Endodermal cell (in vitro differentiated cells): ENCODE measurements around the gene MED13L. TPM values are rescaled to one million over a fixed set of nuclear protein-coding genes. Genes with fewer than 3 reads are reported as not detected.
A peak's percentile ranks its signal among the peaks of the same experiment; 100 is the strongest.

Experiments used
- DNase-seq: peaks from one replicate; pipeline ENCODE4 v3.0.0-alpha.2; 2017
- H3K27ac ChIP-seq: 2 replicates; pipeline ENCODE4 v1.5.1; 2013; ENCODE audit warnings: mild to moderate bottlenecking, low read depth, low read length, moderate library complexity
- H3K27me3 ChIP-seq: 2 replicates; pipeline ENCODE4 v1.6.1; 2013; ENCODE audit warnings: mild to moderate bottlenecking, low read length, moderate library complexity; ENCODE audit not compliant: insufficient read depth, control insufficient read depth, poor library complexity, severe bottlenecking
- H3K36me3 ChIP-seq: 2 replicates; pipeline ENCODE4 v1.7.0; 2013; ENCODE audit warnings: mild to moderate bottlenecking, low read length, moderate library complexity; ENCODE audit not compliant: control insufficient read depth, insufficient read depth
- H3K4me1 ChIP-seq: one replicate; pipeline ENCODE4 v1.7.0; 2013; ENCODE audit warnings: low read length; ENCODE audit not compliant: control insufficient read depth, insufficient read depth
- H3K4me3 ChIP-seq: 2 replicates; pipeline ENCODE4 v1.5.1; 2013; ENCODE audit warnings: mild to moderate bottlenecking, low read length, moderate library complexity
- H3K9ac ChIP-seq: 2 replicates; pipeline ENCODE4 v1.6.1; 2013; ENCODE audit warnings: mild to moderate bottlenecking, low read length, moderate library complexity; ENCODE audit not compliant: poor library complexity, severe bottlenecking; ENCODE audit errors: extremely low read depth
- H3K9me3 ChIP-seq: 2 replicates; pipeline ENCODE4 v1.6.1; 2013; ENCODE audit warnings: mild to moderate bottlenecking, low read length, moderate library complexity; ENCODE audit not compliant: control insufficient read depth
- H3K27ac Mint-ChIP-seq: 2 replicates; pipeline ENCODE4 v1.8.0; 2020; ENCODE audit warnings: mixed read lengths
- H3K27me3 Mint-ChIP-seq: 2 replicates; pipeline ENCODE4 v1.8.0; 2021; ENCODE audit warnings: mild to moderate bottlenecking, mixed read lengths; ENCODE audit not compliant: insufficient read depth
- H3K36me3 Mint-ChIP-seq: 2 replicates; pipeline ENCODE4 v1.8.0; 2020; ENCODE audit warnings: low read depth, mixed read lengths
- H3K4me1 Mint-ChIP-seq: 2 replicates; pipeline ENCODE4 v1.8.0; 2020; ENCODE audit warnings: mixed read lengths
- H3K4me3 Mint-ChIP-seq: 2 replicates; pipeline ENCODE4 v1.8.0; 2020; ENCODE audit warnings: mild to moderate bottlenecking, moderate library complexity, mixed read lengths
- H3K9me3 Mint-ChIP-seq: 2 replicates; pipeline ENCODE4 v1.8.0; 2020; ENCODE audit warnings: mild to moderate bottlenecking, mixed read lengths
- CTCF ChIP-seq: fragments of 200-600 bp; sonication (generic); conservative IDR thresholded peaks from 2 replicates; pipeline ENCODE4 v1.5.0; 2021; ENCODE audit warnings: antibody characterized with exemption, mild to moderate bottlenecking
- WGBS, 2 experiments: methylation state at CpG; one replicate each; pipeline versions ENCODE4 v1.1.5 to v1.1.7; 2013; ENCODE audit warnings: missing lambda C conversion rate in 2 of 2, mixed read lengths in 1 of 2; ENCODE audit not compliant: insufficient coverage in 1 of 2, insufficient read length in 1 of 2; 5-methylcytosine and 5-hydroxymethylcytosine counted together
- total RNA-seq, 2 donors: library from RNA; stranded (reverse); fragmentation: NEBNext Ultra II Directional in 1 of 2; extraction: Animal tissue kit (Norgen Biotek cat#: 25700) in 1 of 2; gene quantifications; 2 replicates in 1 of 2; 3 replicates in 1 of 2; pipeline ENCODE4 v1.2.1, GENCODE V29; 2021

The MED13L gene
- total RNA-seq, 2 donors from 2014 or later: 101 to 111 TPM

GRCh38 chr12:116012757-116013156, 264.7 kb downstream of the MED13L start:
- Histone ChIP-seq H3K9ac (no peak overlapping the region), H3K4me3 (no peak overlapping the region), H3K9me3 (no peaks in the 10 kb centered on the region), H3K27me3 (no peaks in the 10 kb centered on the region), H3K27ac (no peak overlapping the region), H3K36me3 (peaks cover 88% of the 10 kb centered on the region), H3K4me1 (no peaks in the 10 kb centered on the region)
- Mint-ChIP-seq H3K4me1 (peaks cover 4% of the 10 kb centered on the region), H3K36me3 (peaks cover 49% of the 10 kb centered on the region), H3K9me3 (no peaks in the 10 kb centered on the region), H3K27ac (no peak overlapping the region), H3K4me3 (no peak overlapping the region), H3K27me3 (no peaks in the 10 kb centered on the region)
- 93 to 100% methylated on average over 1 to 3 of the region's 3 CpGs for WGBS, 2 experiments
- TF ChIP-seq CTCF: no peak
- DNase-seq: no peak

- no peak overlapping the region for H3K4me3 ChIP-seq
- H3K9me3 ChIP-seq: no peaks in the 10 kb centered on the region
- no peaks in the 10 kb centered on the region for H3K27me3 ChIP-seq
- H3K27me3 Mint-ChIP-seq: no peaks in the 10 kb centered on the region
- no peak overlapping the region for H3K9ac ChIP-seq
- H3K4me3 Mint-ChIP-seq: no peak overlapping the region
- H3K36me3 Mint-ChIP-seq: peaks cover 50% of the 10 kb centered on the region
- H3K4me1 ChIP-seq: no peaks in the 10 kb centered on the region
- H3K4me1 Mint-ChIP-seq: no peaks in the 10 kb centered on the region
- H3K36me3 ChIP-seq: peaks cover 94% of the 10 kb centered on the region
- no peak overlapping the region for H3K27ac ChIP-seq
- no peak for TF ChIP-seq CTCF
- no peak overlapping the region for H3K27ac Mint-ChIP-seq
- DNase-seq: no peak
- WGBS, 2 experiments: 94 to 100% methylated on average over 2 to 3 of the region's 3 CpGs
- no peaks in the 10 kb centered on the region for H3K9me3 Mint-ChIP-seq
These were observed 266.3 kb downstream of the MED13L start for GRCh38 chr12:116011217-116011616.

- no peak for TF ChIP-seq CTCF
- Mint-ChIP-seq H3K4me1 (no peaks in the 10 kb centered on the region), H3K27me3 (no peaks in the 10 kb centered on the region), H3K36me3 (peaks cover 56% of the 10 kb centered on the region), H3K9me3 (no peaks in the 10 kb centered on the region), H3K4me3 (no peak overlapping the region), H3K27ac (peak overlapping the region; percentile 1)
- Histone ChIP-seq H3K9ac (no peak overlapping the region), H3K27me3 (no peaks in the 10 kb centered on the region), H3K36me3 (peaks cover 97% of the 10 kb centered on the region), H3K9me3 (no peaks in the 10 kb centered on the region), H3K4me3 (no peak overlapping the region), H3K4me1 (no peaks in the 10 kb centered on the region), H3K27ac (no peak overlapping the region)
- DNase-seq: no peak
- WGBS, 2 experiments: 94 to 100% methylated on average over 2 to 3 of the region's 3 CpGs
These were observed 267.0 kb downstream of the MED13L start for GRCh38 chr12:116010467-116010866.
